GM12801 (cell line): ENCODE results near the gene TAF1A.

Experiments
- TF ChIP-seq, protein P1 (sequence below): IDR thresholded peaks from one replicate; pipeline ENCODE4 v1.5.1; 2011; ENCODE audit warnings: control low read depth; ENCODE audit not compliant: insufficient read length; ENCODE audit errors: extremely low read depth

The TAF1A gene

DNA sequence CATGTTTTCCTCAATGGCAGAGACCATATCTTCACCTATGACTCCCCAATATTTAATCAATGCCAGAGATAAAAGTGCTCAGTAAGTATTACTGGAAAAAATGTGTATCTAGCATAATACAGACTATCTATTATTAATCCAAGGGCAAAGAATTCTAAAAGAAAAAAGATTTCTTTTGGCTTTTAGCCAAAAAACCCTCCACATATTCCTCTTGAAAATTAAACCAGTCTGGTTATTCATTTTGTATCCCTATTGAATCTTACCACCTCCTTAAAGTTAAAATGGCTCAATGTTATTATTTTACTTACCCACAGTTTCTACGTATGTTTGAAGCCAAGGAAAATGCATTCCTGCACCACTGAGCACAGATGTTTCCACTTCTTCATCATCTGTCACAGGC is 1.6 kb downstream of the TAF1A start:
- TF ChIP-seq, protein P1, sequence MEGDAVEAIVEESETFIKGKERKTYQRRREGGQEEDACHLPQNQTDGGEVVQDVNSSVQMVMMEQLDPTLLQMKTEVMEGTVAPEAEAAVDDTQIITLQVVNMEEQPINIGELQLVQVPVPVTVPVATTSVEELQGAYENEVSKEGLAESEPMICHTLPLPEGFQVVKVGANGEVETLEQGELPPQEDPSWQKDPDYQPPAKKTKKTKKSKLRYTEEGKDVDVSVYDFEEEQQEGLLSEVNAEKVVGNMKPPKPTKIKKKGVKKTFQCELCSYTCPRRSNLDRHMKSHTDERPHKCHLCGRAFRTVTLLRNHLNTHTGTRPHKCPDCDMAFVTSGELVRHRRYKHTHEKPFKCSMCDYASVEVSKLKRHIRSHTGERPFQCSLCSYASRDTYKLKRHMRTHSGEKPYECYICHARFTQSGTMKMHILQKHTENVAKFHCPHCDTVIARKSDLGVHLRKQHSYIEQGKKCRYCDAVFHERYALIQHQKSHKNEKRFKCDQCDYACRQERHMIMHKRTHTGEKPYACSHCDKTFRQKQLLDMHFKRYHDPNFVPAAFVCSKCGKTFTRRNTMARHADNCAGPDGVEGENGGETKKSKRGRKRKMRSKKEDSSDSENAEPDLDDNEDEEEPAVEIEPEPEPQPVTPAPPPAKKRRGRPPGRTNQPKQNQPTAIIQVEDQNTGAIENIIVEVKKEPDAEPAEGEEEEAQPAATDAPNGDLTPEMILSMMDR = no peak

DNA sequence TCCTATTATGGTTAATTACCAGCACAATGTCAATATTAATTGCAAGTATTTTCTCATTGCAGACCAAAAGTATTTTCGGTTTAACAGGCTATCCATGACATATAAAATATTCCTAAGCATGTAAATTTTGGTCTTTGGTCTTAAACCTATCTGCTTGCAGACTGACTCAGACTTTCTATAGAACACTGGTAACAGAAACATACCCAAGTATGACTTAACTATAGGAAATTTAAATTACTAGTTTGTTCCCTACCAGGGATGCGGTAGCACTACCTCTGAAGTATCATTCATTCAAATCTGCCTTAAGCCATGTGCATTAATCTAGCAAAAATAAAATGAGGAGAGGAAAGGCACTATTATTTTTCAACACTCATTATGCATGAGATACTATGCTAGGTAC is 2.9 kb downstream of the TAF1A start:
- TF ChIP-seq, protein P1 = no peak

DNA sequence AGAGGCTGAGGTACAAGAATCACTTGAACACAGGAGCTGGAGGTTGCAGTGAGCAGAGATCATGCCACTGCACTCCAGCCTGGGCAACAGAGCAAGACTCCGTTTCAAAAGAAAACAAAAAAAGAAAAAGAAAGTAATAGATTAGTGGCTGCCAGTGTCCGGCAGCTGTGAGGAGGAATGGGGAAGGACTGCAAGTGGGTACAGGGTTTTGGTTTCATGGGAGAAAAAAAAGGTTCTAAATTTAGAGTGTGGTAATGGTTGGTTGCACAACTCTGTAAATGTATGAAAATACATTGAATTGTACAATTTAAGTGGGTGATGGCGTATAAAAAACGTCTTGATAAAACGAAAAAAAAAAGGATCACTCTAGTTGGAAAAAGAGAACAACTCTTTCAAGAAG is 6.7 kb downstream of the TAF1A start:
- TF ChIP-seq, protein P1 = no peak

DNA sequence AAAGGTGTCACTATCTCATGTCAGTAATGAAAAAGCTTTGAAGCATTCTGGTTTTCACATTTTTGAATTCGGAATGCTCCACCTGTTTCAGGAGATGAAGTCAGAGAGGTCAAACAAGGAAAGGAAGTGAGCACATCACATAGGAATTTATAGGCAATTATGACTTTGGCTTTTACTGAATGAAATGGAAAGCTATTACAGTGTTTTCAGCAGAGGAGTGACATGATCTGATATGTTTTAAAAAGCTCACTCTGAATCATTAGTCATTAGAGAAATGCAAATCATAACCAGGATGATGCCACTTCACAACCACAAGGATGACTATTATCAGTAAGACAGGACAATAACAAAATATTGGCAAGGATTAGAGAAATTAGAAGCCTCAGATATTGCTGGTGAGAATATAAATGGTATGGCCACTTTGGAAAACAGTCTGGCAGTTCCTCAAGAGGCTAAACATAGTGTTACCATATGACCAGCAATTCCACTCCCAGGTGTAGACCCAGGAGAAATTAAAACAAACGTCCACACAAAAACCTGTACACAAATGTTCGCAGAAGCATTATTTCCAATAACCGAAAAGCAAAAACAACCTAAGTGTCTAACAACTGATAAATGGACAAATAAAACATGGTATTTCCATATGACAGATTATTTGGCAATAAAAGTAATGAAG is 7.5 kb downstream of the TAF1A start:
- TF ChIP-seq, protein P1 = no peak

DNA sequence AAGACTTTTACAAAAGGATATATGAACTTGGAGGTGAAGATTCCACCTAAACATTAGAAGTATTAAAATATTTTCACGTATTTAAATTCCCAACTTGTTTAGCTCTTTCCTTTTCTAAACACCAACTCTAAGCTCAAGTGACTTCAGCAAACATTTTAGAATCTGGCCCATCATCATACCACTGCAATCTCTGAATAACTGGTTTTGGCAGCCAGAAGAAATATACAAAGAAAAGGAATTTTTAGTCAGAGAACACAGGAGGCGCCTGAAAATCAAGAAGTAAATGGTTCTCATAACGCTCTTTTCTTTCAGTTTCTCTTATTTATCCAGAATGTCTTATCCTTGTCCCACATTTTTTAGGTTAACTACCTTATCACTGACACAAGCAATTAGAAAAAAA is 10.4 kb downstream of the TAF1A start:
- TF ChIP-seq, protein P1 = no peak

DNA sequence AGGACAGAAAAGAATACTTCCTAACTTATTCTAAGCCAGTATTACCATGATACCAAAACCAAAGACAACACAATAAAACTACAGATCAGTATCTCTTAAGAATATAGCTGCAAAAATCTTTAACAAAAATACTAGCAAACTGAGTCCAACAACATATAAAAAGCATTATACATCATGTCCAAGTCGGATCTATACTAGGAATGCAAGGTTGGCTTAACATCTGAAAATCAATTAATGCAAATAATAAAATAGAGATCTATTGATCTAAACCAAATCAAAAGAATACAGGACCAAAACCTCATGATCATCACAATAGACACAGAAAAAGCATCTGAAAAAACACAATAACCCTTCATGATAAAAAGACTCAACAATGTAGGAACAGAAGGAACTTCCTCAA is 18.9 kb downstream of the TAF1A start:
- TF ChIP-seq, protein P1 = no peak

DNA sequence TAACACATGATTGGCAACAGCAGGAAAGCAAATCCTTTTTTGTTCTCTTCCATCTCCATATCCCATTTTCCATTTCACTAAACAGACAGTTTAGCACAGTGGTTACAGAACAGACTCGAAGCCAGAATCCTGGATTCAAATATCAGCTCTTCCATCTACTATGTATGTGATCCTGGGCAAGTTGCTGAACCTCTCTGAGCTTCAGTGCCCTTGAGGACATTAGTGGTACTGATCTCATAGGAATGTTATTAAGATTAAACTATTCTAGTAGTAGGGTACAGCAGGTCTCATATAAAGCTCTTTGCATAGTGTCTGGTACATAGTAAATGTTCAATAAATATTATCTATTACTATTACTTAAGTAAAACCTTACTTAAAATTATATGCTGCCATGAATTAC is 28.1 kb downstream of the TAF1A start:
- TF ChIP-seq, protein P1 = no peak
